CD4-positive, CD25-positive, alpha-beta regulatory T cell (primary cell): Measurements from ENCODE around the gene MRLN. TPM values are rescaled to one million over a fixed set of nuclear protein-coding genes. Genes with fewer than 3 reads are reported as not detected.
A peak's percentile ranks its signal among the peaks of the same experiment; 100 is the strongest.
"Not testable (repeated sequence)": the region's sequence is repeated elsewhere in the genome, so short reads cannot be mapped to it uniquely, and the experiment has no call there.

Experiments used
- ATAC-seq, 2 donors: fragments of 150-1000 bp; cut with Tn5 transposase; one replicate each; pipeline ENCODE4 v1.10.0; 2021; ENCODE audit warnings: low read depth in 2 of 2, moderate number of reproducible peaks in 2 of 2, moderate library complexity in 1 of 2
- DNase-seq, 3 donors: peaks; one replicate each; pipeline versions ENCODE4 v3.0.0 to v3.0.0-alpha.2; 2012 to 2022; ENCODE audit warnings: mixed read lengths in 1 of 3
- H3K27ac ChIP-seq: one replicate; pipeline ENCODE4 v1.7.0; 2013; ENCODE audit warnings: mild to moderate bottlenecking, low read length; ENCODE audit not compliant: insufficient read depth, poor library complexity, severe bottlenecking
- H3K27me3 ChIP-seq: one replicate; pipeline ENCODE4 v1.7.0; 2013; ENCODE audit warnings: low read length; ENCODE audit not compliant: control insufficient read depth, insufficient read depth
- H3K36me3 ChIP-seq: one replicate; pipeline ENCODE4 v1.7.0; 2013; ENCODE audit warnings: mild to moderate bottlenecking, low read length, moderate library complexity; ENCODE audit not compliant: control insufficient read depth, insufficient read depth
- H3K4me1 ChIP-seq: 2 replicates; pipeline ENCODE4 v1.7.0; 2013; ENCODE audit warnings: mild to moderate bottlenecking, low read length; ENCODE audit not compliant: insufficient read depth, control insufficient read depth, poor library complexity, severe bottlenecking
- H3K4me3 ChIP-seq: one replicate; pipeline ENCODE4 v1.7.0; 2013; ENCODE audit warnings: low read depth, mild to moderate bottlenecking, low read length, moderate library complexity
- H3K9me3 ChIP-seq, 2 experiments: 1 replicate in 1 of 2; 2 replicates in 1 of 2; pipeline ENCODE4 v1.7.0; 2013; ENCODE audit warnings: low read length in 2 of 2, mild to moderate bottlenecking in 1 of 2, moderate library complexity in 1 of 2; ENCODE audit not compliant: control insufficient read depth in 2 of 2
- H3K27ac Mint-ChIP-seq, 3 donors: one replicate each; pipeline ENCODE4 v1.8.0; 2020 to 2022; ENCODE audit warnings: mild to moderate bottlenecking in 3 of 3, mixed read lengths in 3 of 3, moderate library complexity in 2 of 3
- H3K27me3 Mint-ChIP-seq: one replicate; pipeline ENCODE4 v1.8.0; 2022; ENCODE audit warnings: mild to moderate bottlenecking, mixed read lengths
- H3K36me3 Mint-ChIP-seq: one replicate; pipeline ENCODE4 v1.8.0; 2020; ENCODE audit warnings: mixed read lengths
- H3K4me1 Mint-ChIP-seq, 4 donors: one replicate each; pipeline ENCODE4 v1.8.0; 2020 to 2022; ENCODE audit warnings: mixed read lengths in 4 of 4, mild to moderate bottlenecking in 1 of 4
- H3K4me3 Mint-ChIP-seq, 4 donors: one replicate each; pipeline ENCODE4 v1.8.0; 2020 to 2022; ENCODE audit warnings: mild to moderate bottlenecking in 4 of 4, mixed read lengths in 4 of 4, moderate library complexity in 3 of 4
- H3K9me3 Mint-ChIP-seq, 7 donors: one replicate each; pipeline ENCODE4 v1.8.0; 2020 to 2022; ENCODE audit warnings: mixed read lengths in 7 of 7, mild to moderate bottlenecking in 3 of 7, moderate library complexity in 2 of 7
- polyA plus RNA-seq, 4 donors: library from polyadenylated mRNA; unstranded; fragments of 300-500 nt; fragmentation: Illumina TruSeq; gene quantifications; one replicate each; pipeline ENCODE4 v1.2.3, GENCODE V29; 2021
- total RNA-seq: library from RNA; stranded (reverse); gene quantifications from one replicate; pipeline ENCODE4 v1.2.3, GENCODE V29; 2022

Gene MRLN
- total RNA-seq (not detected), polyA plus RNA-seq (not detected)

DNA sequence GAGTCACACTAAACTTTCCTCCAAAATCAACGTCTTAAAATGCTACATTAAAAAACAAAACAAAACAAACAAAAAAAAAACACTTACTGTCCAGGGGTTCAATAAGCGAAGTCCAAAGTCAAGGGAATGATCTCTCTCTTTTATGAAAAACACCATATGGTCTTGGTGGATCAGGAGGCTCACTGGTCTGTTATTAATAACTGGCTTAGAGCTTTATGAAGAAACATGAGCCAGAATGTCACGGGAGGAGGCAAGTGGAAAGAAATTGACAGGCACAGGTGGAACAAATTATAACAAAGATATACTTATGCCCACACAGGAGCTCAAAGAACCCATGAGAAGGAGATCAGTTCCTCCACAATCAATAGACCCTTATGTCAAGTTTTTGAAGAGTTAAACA lies at the start of gene MRLN:
Gene MRLN, minus strand, starts transcription at position 189 of the 400 bp plus-strand sequence.
- no peaks in the 10 kb centered on the region for H3K36me3 ChIP-seq
- H3K36me3 Mint-ChIP-seq: no peaks in the 10 kb centered on the region
- ATAC-seq (no peak), DNase-seq (no peak)
- H3K9me3 ChIP-seq: no peaks in the 10 kb centered on the region
- H3K27me3 Mint-ChIP-seq: peaks cover 15% of the 10 kb centered on the region
- no peaks in the 10 kb centered on the region for H3K4me1 ChIP-seq
- H3K27me3 ChIP-seq: no peaks in the 10 kb centered on the region
- no peak within 1 kb of the TSS for H3K27ac Mint-ChIP-seq
- H3K4me1 Mint-ChIP-seq: no peaks in the 10 kb centered on the region
- no peaks in the 10 kb centered on the region for H3K9me3 Mint-ChIP-seq
- no peak within 1 kb of the TSS for H3K27ac ChIP-seq
- H3K4me3 Mint-ChIP-seq: no peak within 1 kb of the TSS
- no peak within 1 kb of the TSS for H3K4me3 ChIP-seq

DNA sequence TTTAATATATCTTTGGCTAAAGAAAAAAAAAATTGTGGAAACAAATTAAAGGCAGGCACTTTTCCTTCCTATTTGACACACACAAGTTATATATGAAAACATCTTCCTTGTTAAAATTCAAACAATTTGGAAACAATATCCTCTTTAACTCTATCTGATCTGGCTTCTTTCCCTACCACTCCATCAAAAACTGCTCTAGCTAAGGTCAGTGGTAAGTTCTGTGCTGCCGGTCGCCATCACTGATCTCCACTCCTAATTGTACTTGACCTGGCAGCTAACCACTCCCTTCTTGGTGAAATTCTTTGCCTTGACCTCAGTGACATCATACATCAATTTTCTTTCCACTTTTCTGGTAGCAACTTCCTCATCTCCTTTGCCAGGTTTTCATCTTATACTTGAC lies 47.9 kb upstream of the MRLN start:
- Mint-ChIP-seq H3K27ac (peak overlapping the region in 1 of 3 donors; percentile 1), H3K4me3 (no peak overlapping the region), H3K9me3 (no peaks in the 10 kb centered on the region), H3K36me3 (peaks cover 78% of the 10 kb centered on the region), H3K27me3 (no peaks in the 10 kb centered on the region), H3K4me1 (peaks cover 0 to 5% (median 2%) of the 10 kb centered on the region in 4 donors)
- Histone ChIP-seq H3K36me3 (peaks cover 60% of the 10 kb centered on the region), H3K4me3 (no peak overlapping the region), H3K4me1 (no peaks in the 10 kb centered on the region), H3K27me3 (no peaks in the 10 kb centered on the region), H3K27ac (no peak overlapping the region), H3K9me3 (no peaks in the 10 kb centered on the region)
- DNase-seq: no peak
- no peak for ATAC-seq

- DNase-seq (no peak), ATAC-seq (no peak)
- Mint-ChIP-seq H3K4me1 (peaks cover 0 to 5% (median 2%) of the 10 kb centered on the region in 4 donors), H3K9me3 (no peaks in the 10 kb centered on the region), H3K27ac (no peak overlapping the region), H3K36me3 (peaks cover 76% of the 10 kb centered on the region), H3K27me3 (no peaks in the 10 kb centered on the region), H3K4me3 (no peak overlapping the region)
- H3K36me3 ChIP-seq: peaks cover 49% of the 10 kb centered on the region
- H3K27me3 ChIP-seq: no peaks in the 10 kb centered on the region
- no peaks in the 10 kb centered on the region for H3K4me1 ChIP-seq
- H3K27ac ChIP-seq: no peak overlapping the region
- no peaks in the 10 kb centered on the region for H3K9me3 ChIP-seq
- no peak overlapping the region for H3K4me3 ChIP-seq
Measured at GRCh38 chr10:59799421-59799820, 46.2 kb upstream of the MRLN start.

- DNase-seq (no peak), ATAC-seq (no peak)
- Mint-ChIP-seq H3K9me3 (no peaks in the 10 kb centered on the region), H3K4me3 (no peak overlapping the region), H3K36me3 (peaks cover 65% of the 10 kb centered on the region), H3K27me3 (no peaks in the 10 kb centered on the region), H3K4me1 (no peaks in the 10 kb centered on the region), H3K27ac (peak overlapping the region in 1 of 3 donors; percentile 11)
- no peaks in the 10 kb centered on the region for H3K27me3 ChIP-seq
- no peak overlapping the region for H3K4me3 ChIP-seq
- H3K9me3 ChIP-seq: no peaks in the 10 kb centered on the region
- peaks cover 52% of the 10 kb centered on the region for H3K36me3 ChIP-seq
- no peaks in the 10 kb centered on the region for H3K4me1 ChIP-seq
- no peak overlapping the region for H3K27ac ChIP-seq
Measured at GRCh38 chr10:59793919-59794318, 40.7 kb upstream of the MRLN start.

DNA sequence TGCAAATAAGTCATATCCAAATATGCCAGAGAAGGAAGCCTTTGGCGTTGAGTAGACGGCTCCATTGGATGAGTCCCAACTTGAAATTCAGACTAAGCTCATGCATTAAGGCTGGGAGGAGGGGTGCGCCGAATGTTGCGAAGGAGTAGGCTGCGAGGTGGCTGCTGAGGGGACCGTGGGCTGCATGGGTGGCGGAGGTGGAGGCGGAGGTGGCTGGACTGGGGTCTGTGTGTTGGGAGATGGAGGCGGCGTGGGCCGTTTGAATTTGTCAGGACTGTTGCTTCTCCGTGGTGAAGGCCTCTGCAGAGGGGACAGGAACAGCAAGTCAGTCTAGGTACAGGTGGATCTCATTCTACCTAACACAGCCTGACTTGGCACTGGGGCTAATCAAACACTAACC lies 39.6 kb upstream of the MRLN start:
- Histone ChIP-seq H3K27ac (no peak overlapping the region), H3K27me3 (no peaks in the 10 kb centered on the region), H3K36me3 (peaks cover 48% of the 10 kb centered on the region), H3K4me3 (no peak overlapping the region), H3K9me3 (no peaks in the 10 kb centered on the region), H3K4me1 (no peaks in the 10 kb centered on the region)
- Mint-ChIP-seq H3K27ac (peak overlapping the region in 1 of 3 donors; percentile 17), H3K36me3 (peaks cover 57% of the 10 kb centered on the region), H3K4me3 (no peak overlapping the region), H3K27me3 (no peaks in the 10 kb centered on the region), H3K9me3 (no peaks in the 10 kb centered on the region), H3K4me1 (no peaks in the 10 kb centered on the region)
- DNase-seq: no peak
- ATAC-seq: no peak

- Histone ChIP-seq H3K27me3 (no peaks in the 10 kb centered on the region), H3K4me3 (no peak overlapping the region), H3K36me3 (peaks cover 46% of the 10 kb centered on the region), H3K9me3 (no peaks in the 10 kb centered on the region), H3K27ac (no peak overlapping the region), H3K4me1 (no peaks in the 10 kb centered on the region)
- peaks cover 47% of the 10 kb centered on the region for H3K36me3 Mint-ChIP-seq
- ATAC-seq (no peak), DNase-seq (peak in 1 of 3 donors; percentile 11)
- H3K27me3 Mint-ChIP-seq: no peaks in the 10 kb centered on the region
- peaks cover 0 to 1% (median 0%) of the 10 kb centered on the region in 7 donors for H3K9me3 Mint-ChIP-seq
- no peak overlapping the region for H3K4me3 Mint-ChIP-seq
- no peak overlapping the region for H3K27ac Mint-ChIP-seq
- H3K4me1 Mint-ChIP-seq: no peaks in the 10 kb centered on the region
Measured at GRCh38 chr10:59791601-59792000, 38.3 kb upstream of the MRLN start.

DNA sequence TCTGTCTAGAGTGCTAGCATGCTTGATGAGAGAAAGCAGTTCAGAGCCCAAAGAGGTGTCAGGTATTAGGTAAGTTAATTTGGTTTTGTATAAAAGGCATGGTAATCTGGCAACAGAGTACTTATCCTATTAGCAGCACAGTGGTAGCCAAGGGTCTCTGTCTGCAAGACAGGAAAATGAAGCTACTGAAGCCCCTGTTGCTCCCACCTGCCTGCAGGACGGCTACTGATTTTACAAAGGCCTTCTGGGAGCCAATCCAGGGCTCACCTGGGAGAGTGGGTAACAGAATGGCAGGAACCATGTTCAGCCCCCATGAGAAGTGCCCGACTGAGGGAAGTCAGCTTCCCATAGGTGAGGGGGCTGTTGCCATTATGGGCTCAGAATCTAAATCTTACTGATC lies 36.8 kb upstream of the MRLN start:
- not testable (repeated sequence) for H3K4me3 Mint-ChIP-seq, DNase-seq, H3K4me3 ChIP-seq, H3K4me1 Mint-ChIP-seq, H3K9me3 Mint-ChIP-seq, H3K27ac ChIP-seq, H3K9me3 ChIP-seq, H3K27me3 ChIP-seq, H3K4me1 ChIP-seq, H3K27ac Mint-ChIP-seq, H3K27me3 Mint-ChIP-seq, ATAC-seq
- H3K36me3 ChIP-seq: peaks cover 43% of the 10 kb centered on the region
- peaks cover 38% of the 10 kb centered on the region for H3K36me3 Mint-ChIP-seq

- H3K36me3 ChIP-seq: peaks cover 33% of the 10 kb centered on the region
- H3K4me1 ChIP-seq, H3K27me3 ChIP-seq, H3K9me3 ChIP-seq, H3K27ac ChIP-seq, DNase-seq, H3K4me3 Mint-ChIP-seq, ATAC-seq, H3K27ac Mint-ChIP-seq, H3K27me3 Mint-ChIP-seq, H3K4me1 Mint-ChIP-seq, H3K4me3 ChIP-seq, H3K9me3 Mint-ChIP-seq: not testable (repeated sequence)
- H3K36me3 Mint-ChIP-seq: peaks cover 26% of the 10 kb centered on the region
Measured at GRCh38 chr10:59788914-59789313, 35.7 kb upstream of the MRLN start.
